HG02943 (cell line): ENCODE measurements around the gene FBXL17.

ENCODE experiments used
- ATAC-seq: cut with Tn5 transposase; IDR thresholded peaks from one replicate; pipeline ENCODE4 v1.9.1; 2021; ENCODE audit warnings: mild to moderate bottlenecking, low read depth, moderate library complexity; ENCODE audit not compliant: unreplicated experiment

Gene FBXL17

DNA sequence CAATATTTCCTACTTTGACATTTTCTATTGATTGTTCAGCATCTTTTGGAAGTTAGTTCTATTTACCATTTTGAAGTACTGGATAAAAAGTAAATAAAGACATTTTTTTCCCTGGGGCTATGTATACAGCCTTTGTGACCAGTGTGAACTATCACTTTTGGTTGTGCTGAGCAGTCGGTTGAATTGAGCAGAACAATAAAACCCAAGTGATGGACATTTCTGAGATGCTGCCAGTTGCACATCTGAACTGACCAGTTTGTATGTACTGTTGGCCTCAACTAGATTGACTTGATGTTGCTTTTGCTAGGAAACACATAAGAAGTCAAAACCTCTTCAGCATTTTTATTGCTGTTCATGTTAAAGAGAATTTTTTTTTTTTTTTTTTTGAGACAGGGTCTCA is 451.0 kb downstream of the FBXL17 start:
- ATAC-seq = no peak

- no peak for ATAC-seq
These were observed 451.8 kb downstream of the FBXL17 start for GRCh38 chr5:107930092-107930491.

GRCh38 chr5:107929080-107929479 is 452.8 kb downstream of the FBXL17 start:
- ATAC-seq = no peak

GRCh38 chr5:107926121-107926520 is 455.8 kb downstream of the FBXL17 start:
- ATAC-seq = no peak

DNA sequence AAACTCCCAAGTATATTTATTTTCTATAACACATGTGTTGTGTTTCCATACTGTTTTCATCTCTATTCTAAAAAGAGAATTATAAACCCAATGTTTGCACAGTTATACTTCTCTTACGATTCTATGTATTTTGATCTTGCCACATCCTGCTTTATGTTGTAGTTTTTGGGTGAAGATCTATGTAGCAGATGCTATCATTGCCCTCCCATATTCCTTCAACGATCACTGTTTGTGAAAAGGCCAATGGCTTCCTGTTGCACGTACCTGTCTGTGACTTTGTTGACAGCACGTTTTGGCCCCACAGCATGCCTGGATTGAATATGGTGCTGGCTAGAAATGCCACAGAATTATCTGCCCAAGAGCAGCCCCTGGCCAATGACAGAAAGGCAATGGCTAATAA is 456.7 kb downstream of the FBXL17 start:
- ATAC-seq = no peak

DNA sequence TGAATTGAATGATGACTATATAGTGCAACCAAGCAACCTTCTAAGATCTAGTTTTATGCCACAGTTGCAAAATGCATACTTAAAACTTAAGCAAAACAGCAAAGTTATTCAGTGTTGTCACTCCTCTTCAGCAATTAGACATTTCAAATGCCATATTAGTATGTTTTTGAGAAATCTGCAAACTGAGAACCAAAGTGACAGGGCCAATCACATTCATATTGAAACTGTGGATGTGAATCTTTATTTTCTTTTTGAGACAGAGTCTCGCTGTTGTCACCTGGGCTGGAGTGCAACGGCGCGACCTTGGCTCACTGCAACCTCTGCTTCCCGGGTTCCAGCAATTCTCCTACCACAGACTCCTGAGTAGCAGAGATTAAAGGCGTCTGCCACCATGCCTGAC is 461.9 kb downstream of the FBXL17 start:
- ATAC-seq = no peak

GRCh38 chr5:107919361-107919760 is 462.5 kb downstream of the FBXL17 start:
- ATAC-seq = no peak

DNA sequence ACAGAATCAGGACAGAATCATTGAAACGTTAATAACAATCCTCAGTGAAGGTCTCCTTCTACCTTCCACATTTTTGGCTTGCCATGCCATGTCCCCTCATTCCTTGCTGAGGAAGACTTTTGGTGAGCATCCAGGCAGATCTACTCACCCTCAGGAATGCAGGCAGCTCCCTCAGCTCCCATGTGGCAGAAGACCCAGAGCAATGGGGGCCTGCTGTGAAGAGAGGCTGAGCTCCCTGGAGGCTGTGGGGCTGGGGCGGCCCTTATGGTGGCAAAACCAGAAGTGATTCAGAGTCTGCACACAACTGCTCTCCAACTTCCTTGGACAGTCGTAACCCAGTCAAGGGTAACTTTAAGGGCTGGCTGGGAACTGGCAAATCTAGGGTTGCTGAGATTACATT is 463.9 kb downstream of the FBXL17 start:
- no peak for ATAC-seq

GRCh38 chr5:107916731-107917725 is 464.9 kb downstream of the FBXL17 start:
- no peak for ATAC-seq

GRCh38 chr5:107915176-107915812 is 466.6 kb downstream of the FBXL17 start:
- ATAC-seq = no peak

DNA sequence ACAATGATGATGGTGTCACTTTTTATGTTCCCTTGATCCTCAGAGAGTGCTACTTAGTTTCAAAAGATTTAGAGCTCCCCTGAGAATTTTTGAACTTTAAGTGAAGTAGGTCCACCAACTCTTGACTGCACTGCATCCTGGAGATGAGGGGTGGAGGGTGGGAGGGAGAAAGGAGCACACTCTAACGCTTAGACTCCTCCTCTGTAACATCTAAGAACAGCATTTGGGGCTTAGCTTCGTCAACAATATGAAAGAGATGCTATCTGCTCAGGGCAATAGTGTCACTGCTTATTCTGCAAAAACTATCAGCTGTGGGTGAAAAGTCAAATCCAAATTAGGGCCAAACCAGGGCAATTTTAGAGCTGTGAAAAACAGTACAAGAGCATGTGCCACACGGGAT is 468.4 kb downstream of the FBXL17 start:
- ATAC-seq = no peak

DNA sequence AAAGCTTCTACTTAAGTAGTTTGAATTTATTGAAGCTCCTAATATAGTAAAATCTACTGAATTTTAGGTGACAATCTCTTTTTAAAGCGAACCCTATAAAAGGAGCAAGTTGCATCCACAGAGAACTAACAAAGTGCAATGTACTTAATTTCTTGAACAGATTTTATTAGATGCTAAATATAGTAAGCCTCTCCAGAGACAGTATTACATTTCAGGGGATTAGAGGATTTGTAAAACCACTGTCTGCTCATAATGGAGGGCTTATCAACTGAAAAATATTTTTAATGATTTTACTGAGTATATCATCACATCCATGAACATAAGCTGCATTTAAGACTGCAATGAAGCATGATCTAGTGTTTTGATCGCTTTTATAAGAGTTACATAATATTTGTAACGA is 481.2 kb downstream of the FBXL17 start:
- no peak for ATAC-seq

- no peak for ATAC-seq
These were observed 487.5 kb downstream of the FBXL17 start for GRCh38 chr5:107894361-107894760.

- no peak for ATAC-seq
These were observed 488.3 kb downstream of the FBXL17 start for GRCh38 chr5:107893642-107894041.

DNA sequence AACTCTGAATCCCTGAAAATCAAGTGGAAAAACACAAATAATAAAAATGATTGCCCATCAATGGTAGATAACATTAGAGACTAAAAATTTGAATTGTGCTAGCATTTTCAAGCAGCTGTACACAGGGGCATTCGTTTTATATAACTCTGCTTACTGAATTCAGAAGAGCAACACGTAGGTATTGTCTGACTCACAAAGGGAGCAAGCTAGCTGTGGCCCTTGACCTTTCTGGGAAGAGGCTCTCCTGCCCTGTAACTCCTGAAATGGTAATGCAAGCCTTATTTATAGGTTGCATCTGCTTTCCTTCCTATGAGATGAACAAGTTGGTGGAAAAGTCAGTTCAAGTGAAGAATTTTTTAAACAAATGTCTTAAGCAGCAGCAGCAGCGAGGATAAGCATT is 492.5 kb downstream of the FBXL17 start:
- ATAC-seq = no peak

- no peak for ATAC-seq
These were observed 493.4 kb downstream of the FBXL17 start for GRCh38 chr5:107888541-107888940.

GRCh38 chr5:107887166-107887943 is 494.5 kb downstream of the FBXL17 start:
- no peak for ATAC-seq

DNA sequence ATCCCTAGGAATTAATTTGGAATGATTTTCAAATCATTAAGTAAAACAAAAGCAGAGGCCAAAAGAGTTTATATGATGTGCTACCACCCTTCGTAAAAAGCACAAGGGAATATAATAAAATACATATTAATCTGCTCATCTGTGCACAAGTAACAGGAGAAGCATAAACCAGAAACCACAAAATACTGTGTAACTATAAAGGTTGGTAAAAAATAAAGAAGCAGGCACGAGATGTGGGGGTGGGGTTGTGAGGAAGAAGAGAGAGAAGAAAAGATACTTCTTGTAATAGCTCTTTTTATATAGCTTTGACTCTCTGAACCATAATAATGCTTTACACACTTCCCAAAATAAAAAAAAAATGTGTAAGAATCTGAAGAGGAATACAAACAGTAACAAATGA is 496.3 kb downstream of the FBXL17 start:
- ATAC-seq = no peak

DNA sequence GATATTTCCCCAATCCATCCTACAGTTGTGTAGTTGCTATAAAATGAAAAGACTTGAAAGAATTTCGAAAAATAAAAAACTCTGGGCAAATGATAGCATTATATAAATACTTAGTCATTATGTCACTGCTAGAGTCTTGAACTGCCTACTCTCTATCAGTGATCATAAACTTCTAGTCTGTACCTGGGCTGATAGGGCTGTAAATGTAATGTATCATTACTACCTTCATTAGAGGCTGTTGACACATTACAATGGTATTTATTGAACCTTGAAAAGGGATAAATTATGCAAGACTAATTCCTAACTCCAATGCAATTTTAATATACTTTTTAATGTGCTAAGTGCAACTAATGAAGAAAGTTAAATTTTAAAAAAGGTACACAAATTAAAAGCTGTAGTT is 497.0 kb downstream of the FBXL17 start:
- no peak for ATAC-seq

DNA sequence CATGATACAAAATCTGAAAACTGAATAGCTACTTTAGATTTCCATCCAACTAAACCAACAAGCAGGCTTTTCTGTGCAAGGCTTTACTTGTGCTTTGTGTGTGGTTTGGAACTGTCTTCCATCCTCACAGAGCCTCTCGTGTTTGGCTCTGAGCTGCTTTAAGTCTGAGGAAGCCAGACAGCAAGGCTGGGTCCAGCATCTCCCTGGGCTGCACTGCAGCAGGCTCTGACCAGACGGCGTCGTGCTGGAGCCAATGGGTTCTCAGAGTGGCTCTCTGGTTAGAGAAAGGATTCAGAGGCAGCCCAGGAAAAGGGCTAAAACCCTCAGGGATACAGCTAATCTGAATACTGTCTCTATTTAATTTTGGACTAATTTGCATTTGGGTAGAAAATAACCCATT is 503.2 kb downstream of the FBXL17 start:
- ATAC-seq = no peak

GRCh38 chr5:107876906-107877305 is 505.0 kb downstream of the FBXL17 start:
- no peak for ATAC-seq
